ENCODE results near the gene EYS.

The EYS gene

DNA sequence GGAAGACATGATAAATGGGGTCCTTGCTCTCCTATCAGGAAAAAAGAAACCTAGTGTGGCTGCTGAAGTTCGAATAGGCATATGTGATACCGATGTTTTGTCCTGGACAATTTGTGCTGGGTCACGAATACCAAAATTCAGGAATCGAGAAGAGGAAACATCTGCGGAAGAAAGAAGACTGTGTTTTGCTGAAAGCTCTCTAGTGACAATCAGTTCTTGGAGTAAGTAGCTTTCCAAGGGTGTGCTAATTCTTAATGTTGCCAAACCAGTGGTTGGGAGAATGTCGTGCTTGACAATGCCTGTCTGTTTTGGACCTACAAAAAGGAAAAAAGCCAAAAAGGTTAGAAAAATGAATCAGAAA is 1115.4 kb downstream of the EYS start:
- H3K4me3 ChIP-seq (ENCODE audit: low read length): no peak overlapping the region
- H3K4me1 ChIP-seq (ENCODE audit: control insufficient read depth, insufficient read depth, low read length): no peaks in the 10 kb centered on the region
- H3K4me2 ChIP-seq (ENCODE audit: low read length): no peak overlapping the region
- no peak overlapping the region for H3K9ac ChIP-seq (ENCODE audit: low read depth, low read length)
- no peaks in the 10 kb centered on the region for H3K27me3 ChIP-seq (ENCODE audit: control insufficient read depth, insufficient read depth, low read length)
- H3K9me3 ChIP-seq (replicated peaks; ENCODE audit: low read length): peaks cover 7% of the 10 kb centered on the region
- no peaks in the 10 kb centered on the region for H3K36me3 ChIP-seq (ENCODE audit: insufficient read depth, low read length)

DNA sequence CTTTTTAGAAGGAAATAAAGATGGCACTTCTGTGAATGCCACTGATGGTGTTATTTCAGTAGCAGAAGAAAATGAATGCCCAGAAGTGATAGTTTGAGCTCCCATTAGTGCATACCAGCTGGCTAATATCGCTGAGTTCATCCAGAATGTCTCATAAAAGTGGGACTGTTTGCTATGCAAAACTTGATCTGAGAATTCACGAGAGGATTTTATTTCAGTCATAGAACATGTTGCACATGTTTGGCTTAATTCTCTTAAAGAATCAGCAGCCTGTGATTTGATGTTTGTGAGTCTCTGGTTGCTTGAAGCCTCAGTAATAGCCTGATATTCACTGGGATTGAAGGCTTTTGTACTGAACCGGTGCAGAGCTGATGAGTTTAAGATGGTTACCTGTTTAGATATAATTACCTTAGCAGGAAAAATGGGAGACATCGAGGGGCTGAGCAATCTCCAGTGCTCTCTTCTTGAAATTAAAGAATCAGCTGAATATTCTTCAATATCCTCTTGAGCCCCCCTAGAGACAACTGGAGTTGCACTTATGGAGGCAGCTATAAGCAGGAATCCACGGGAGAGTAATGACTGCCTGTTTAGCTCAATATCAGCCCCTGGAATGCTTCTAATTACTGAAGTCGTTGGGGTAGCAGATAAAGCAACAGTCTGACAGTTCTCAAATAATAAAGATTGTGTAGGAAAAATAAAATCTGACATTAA is 1115.9 kb downstream of the EYS start:
- Histone ChIP-seq H3K27me3 (ENCODE audit: control insufficient read depth, insufficient read depth, low read length) (no peaks in the 10 kb centered on the region), H3K9ac (ENCODE audit: low read depth, low read length) (no peak overlapping the region), H3K9me3 (replicated peaks; ENCODE audit: low read length) (peaks cover 7% of the 10 kb centered on the region), H3K4me2 (ENCODE audit: low read length) (no peak overlapping the region), H3K4me3 (ENCODE audit: low read length) (no peak overlapping the region), H3K4me1 (ENCODE audit: control insufficient read depth, insufficient read depth, low read length) (no peaks in the 10 kb centered on the region), H3K36me3 (ENCODE audit: insufficient read depth, low read length) (no peaks in the 10 kb centered on the region)

DNA sequence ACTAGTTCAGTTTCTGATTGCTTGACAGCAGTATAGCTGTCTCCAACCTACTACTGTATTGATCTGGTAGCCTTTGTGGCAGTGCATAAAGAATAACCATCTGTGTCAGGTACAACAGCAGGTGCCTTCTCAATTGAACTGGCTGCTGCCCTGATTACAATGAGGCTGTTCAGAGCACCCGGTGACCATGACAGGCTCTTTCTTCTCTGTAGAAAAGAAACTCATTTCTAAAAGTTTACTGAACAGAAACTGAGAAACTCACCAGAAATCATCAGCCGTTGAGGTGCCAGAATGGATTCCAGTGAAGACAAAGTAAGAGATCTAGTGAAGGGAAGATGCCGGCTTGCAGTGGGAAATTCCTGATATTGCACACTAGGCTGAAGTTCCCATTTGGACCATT is 1117.1 kb downstream of the EYS start:
- Histone ChIP-seq H3K9ac (ENCODE audit: low read depth, low read length) (no peak overlapping the region), H3K4me1 (ENCODE audit: control insufficient read depth, insufficient read depth, low read length) (no peaks in the 10 kb centered on the region), H3K36me3 (ENCODE audit: insufficient read depth, low read length) (no peaks in the 10 kb centered on the region), H3K4me3 (ENCODE audit: low read length) (no peak overlapping the region), H3K9me3 (replicated peaks; ENCODE audit: low read length) (peaks cover 4% of the 10 kb centered on the region), H3K27me3 (ENCODE audit: control insufficient read depth, insufficient read depth, low read length) (no peaks in the 10 kb centered on the region), H3K4me2 (ENCODE audit: low read length) (no peak overlapping the region)

DNA sequence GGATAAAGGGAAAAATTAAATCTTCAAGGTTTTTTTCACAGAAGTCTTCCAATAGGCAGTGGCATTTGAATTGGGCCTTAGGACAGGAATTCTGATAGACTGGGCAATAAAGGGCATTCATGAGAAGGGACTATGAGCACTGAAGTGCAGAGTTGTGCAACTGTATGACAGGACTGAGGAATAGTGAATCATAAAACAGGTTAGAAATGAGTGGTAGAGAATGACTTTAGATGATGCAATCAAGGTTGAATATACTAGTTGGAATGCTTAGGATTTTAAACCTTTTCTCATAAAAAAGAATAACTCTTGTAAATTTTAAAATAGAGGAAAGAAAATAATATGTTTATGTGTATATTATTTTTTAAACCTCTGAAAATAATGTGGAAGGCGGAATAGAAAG is 1126.7 kb downstream of the EYS start:
- Histone ChIP-seq H3K27me3 (ENCODE audit: control insufficient read depth, insufficient read depth, low read length) (no peaks in the 10 kb centered on the region), H3K4me1 (ENCODE audit: control insufficient read depth, insufficient read depth, low read length) (no peaks in the 10 kb centered on the region), H3K36me3 (ENCODE audit: insufficient read depth, low read length) (no peaks in the 10 kb centered on the region), H3K4me2 (ENCODE audit: low read length) (no peak overlapping the region), H3K9me3 (replicated peaks; ENCODE audit: low read length) (no peaks in the 10 kb centered on the region), H3K9ac (ENCODE audit: low read depth, low read length) (no peak overlapping the region), H3K4me3 (ENCODE audit: low read length) (no peak overlapping the region)

DNA sequence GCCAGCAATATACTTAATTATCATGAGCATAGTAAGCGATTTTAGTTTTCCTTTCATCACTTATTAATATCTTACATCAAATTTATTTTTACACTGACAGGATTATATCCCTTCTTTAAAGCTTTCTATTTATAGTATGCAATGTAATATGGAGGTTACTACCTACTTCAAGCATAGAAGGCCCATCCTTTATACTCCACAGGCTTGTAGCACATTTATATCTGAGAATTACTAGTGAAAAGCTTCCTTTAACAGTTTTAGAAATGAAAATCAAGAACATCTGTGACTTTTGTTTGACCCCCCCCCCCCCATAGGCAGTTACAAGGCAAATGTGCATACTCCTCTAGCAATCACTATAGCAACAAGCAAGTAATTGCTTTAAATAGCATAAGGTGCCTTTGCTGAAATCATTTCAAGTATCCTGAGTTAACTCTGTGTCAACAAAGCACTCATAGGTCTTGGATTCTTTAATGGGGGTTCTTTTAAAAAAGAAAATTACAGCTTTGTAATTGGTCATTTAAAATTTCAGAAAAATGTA is 1153.7 kb downstream of the EYS start:
- no peaks in the 10 kb centered on the region for H3K4me1 ChIP-seq (ENCODE audit: control insufficient read depth, insufficient read depth, low read length)
- H3K9me3 ChIP-seq (replicated peaks; ENCODE audit: low read length): no peaks in the 10 kb centered on the region
- H3K4me2 ChIP-seq (ENCODE audit: low read length): no peak overlapping the region
- no peaks in the 10 kb centered on the region for H3K36me3 ChIP-seq (ENCODE audit: insufficient read depth, low read length)
- no peaks in the 10 kb centered on the region for H3K27me3 ChIP-seq (ENCODE audit: control insufficient read depth, insufficient read depth, low read length)
- H3K9ac ChIP-seq (ENCODE audit: low read depth, low read length): no peak overlapping the region
- H3K4me3 ChIP-seq (ENCODE audit: low read length): no peak overlapping the region

DNA sequence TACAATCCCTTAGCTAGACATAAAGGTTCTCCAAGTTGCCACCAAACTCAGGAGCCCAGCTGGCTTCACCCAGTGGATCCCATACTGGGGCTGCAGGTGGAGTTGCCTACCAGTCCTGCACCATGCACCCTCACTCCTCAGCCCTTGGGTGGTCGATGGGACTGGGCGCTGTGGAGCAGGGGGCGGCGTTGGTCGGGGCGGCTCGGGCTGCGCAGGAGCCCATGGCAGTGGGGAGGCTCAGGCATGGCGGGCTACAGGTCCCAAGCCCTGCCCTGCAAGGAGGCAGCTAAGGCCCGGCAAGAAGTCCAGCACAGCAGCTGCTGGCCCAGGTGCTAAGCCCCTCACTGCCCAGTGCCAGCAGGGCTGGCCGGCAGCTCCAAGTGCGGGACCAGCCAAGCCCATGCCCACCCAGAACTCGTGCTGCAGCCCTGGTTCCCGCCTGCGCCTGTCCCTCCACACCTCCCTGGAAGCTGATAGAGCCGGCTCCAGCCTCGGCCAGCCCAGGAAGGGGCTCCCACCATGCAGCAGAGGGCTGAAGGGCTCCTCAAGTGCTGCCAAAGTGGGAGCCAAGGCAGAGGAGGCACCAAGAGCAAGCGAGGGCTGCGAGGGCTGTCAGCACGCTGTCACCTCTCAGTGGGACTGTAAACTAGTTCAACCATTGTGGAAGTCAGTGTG is 1159.3 kb downstream of the EYS start:
- no peak overlapping the region for H3K4me3 ChIP-seq (ENCODE audit: low read length)
- H3K9me3 ChIP-seq (replicated peaks; ENCODE audit: low read length): no peaks in the 10 kb centered on the region
- no peak overlapping the region for H3K4me2 ChIP-seq (ENCODE audit: low read length)
- no peaks in the 10 kb centered on the region for H3K27me3 ChIP-seq (ENCODE audit: control insufficient read depth, insufficient read depth, low read length)
- H3K4me1 ChIP-seq (ENCODE audit: control insufficient read depth, insufficient read depth, low read length): no peaks in the 10 kb centered on the region
- no peak overlapping the region for H3K9ac ChIP-seq (ENCODE audit: low read depth, low read length)
- no peaks in the 10 kb centered on the region for H3K36me3 ChIP-seq (ENCODE audit: insufficient read depth, low read length)

DNA sequence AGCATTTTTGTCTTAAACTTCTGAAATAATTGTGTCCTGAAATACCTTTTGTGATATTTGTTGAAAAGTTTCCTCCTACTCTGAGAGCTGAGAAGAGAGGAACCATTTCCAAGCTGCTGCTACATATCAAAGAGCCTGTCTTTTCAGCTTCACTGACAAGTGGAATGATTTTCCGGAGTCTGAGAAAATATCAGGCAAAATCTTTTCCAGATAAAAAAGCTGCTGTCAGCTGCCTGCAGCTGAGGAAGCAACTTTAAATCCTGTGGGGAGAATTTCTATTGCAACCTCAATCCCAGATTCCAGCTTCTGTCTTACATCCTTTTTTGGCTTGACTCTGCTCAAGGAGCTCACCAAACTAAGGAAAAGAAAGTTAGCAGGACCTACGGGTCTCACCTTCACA is 1167.1 kb downstream of the EYS start:
- Histone ChIP-seq H3K4me2 (ENCODE audit: low read length) (no peak overlapping the region), H3K4me3 (ENCODE audit: low read length) (no peak overlapping the region), H3K4me1 (ENCODE audit: control insufficient read depth, insufficient read depth, low read length) (no peaks in the 10 kb centered on the region), H3K9ac (ENCODE audit: low read depth, low read length) (no peak overlapping the region), H3K27me3 (ENCODE audit: control insufficient read depth, insufficient read depth, low read length) (no peaks in the 10 kb centered on the region), H3K9me3 (replicated peaks; ENCODE audit: low read length) (no peaks in the 10 kb centered on the region), H3K36me3 (ENCODE audit: insufficient read depth, low read length) (no peaks in the 10 kb centered on the region)

DNA sequence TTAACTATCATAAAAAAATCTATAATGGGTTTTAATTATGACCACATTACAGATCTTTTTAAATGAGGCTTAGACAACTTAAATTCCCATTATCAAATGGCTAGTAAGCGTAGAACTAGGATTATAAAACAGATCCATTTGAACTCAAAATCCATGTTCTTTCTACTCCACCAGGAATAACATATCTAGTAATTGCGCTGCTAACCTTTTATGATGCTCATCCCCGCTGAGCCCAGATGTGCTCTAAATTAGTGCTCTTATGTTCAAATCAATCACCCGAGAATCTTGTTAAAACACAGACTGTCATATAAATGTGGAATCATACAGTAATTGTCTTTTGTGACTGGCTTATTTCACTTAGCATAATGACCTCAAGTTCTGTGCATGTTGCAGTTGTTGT is 1168.3 kb downstream of the EYS start:
- H3K4me1 ChIP-seq (ENCODE audit: control insufficient read depth, insufficient read depth, low read length): no peaks in the 10 kb centered on the region
- no peaks in the 10 kb centered on the region for H3K9me3 ChIP-seq (replicated peaks; ENCODE audit: low read length)
- no peak overlapping the region for H3K9ac ChIP-seq (ENCODE audit: low read depth, low read length)
- H3K36me3 ChIP-seq (ENCODE audit: insufficient read depth, low read length): no peaks in the 10 kb centered on the region
- H3K4me2 ChIP-seq (ENCODE audit: low read length): no peak overlapping the region
- no peaks in the 10 kb centered on the region for H3K27me3 ChIP-seq (ENCODE audit: control insufficient read depth, insufficient read depth, low read length)
- no peak overlapping the region for H3K4me3 ChIP-seq (ENCODE audit: low read length)

DNA sequence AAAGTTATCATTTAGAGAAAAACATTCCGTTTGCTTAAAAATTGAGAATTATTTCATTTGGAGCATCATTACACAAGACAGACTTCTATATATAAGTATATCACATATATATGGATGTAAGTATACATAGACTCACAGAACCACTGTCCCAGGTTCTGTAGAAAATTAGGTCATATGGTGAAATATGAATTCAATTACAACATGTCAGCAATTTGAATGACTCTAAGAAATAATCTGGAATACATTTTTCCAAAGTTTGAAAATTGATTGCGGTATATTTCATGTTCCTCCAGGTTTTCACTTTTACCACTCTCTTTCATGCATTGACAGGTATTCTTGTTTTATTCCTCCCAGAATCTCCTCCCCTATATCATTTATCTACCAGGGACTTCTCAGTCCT is 1179.1 kb downstream of the EYS start:
- Histone ChIP-seq H3K4me1 (ENCODE audit: control insufficient read depth, insufficient read depth, low read length) (no peaks in the 10 kb centered on the region), H3K4me3 (ENCODE audit: low read length) (no peak overlapping the region), H3K36me3 (ENCODE audit: insufficient read depth, low read length) (no peaks in the 10 kb centered on the region), H3K4me2 (ENCODE audit: low read length) (no peak overlapping the region), H3K9ac (ENCODE audit: low read depth, low read length) (no peak overlapping the region), H3K27me3 (ENCODE audit: control insufficient read depth, insufficient read depth, low read length) (peaks cover 2% of the 10 kb centered on the region), H3K9me3 (replicated peaks; ENCODE audit: low read length) (no peaks in the 10 kb centered on the region)

DNA sequence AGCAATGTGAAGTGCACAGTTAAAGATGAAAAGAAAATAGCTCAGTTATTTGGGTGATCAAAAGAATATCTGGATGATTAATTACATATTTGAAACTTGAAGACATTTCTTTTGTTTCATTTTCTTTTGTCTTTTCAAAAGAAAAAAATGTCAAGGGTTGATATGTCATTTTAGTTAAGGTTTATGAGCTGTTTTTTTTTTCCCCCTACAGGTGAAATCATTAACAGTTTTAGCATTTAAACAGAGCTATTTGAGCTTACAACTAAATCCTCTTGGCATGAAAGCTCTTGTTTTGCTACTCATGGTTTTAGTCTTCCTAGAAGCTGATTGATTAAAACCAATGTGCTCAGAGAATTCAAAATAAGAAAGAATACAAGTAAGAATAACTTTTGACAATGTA is 1184.2 kb downstream of the EYS start:
- H3K4me3 ChIP-seq (ENCODE audit: low read length): no peak overlapping the region
- no peaks in the 10 kb centered on the region for H3K9me3 ChIP-seq (replicated peaks; ENCODE audit: low read length)
- no peaks in the 10 kb centered on the region for H3K27me3 ChIP-seq (ENCODE audit: control insufficient read depth, insufficient read depth, low read length)
- peaks cover 15% of the 10 kb centered on the region for H3K4me1 ChIP-seq (ENCODE audit: control insufficient read depth, insufficient read depth, low read length)
- no peak overlapping the region for H3K4me2 ChIP-seq (ENCODE audit: low read length)
- no peaks in the 10 kb centered on the region for H3K36me3 ChIP-seq (ENCODE audit: insufficient read depth, low read length)
- H3K9ac ChIP-seq (ENCODE audit: low read depth, low read length): no peak overlapping the region

DNA sequence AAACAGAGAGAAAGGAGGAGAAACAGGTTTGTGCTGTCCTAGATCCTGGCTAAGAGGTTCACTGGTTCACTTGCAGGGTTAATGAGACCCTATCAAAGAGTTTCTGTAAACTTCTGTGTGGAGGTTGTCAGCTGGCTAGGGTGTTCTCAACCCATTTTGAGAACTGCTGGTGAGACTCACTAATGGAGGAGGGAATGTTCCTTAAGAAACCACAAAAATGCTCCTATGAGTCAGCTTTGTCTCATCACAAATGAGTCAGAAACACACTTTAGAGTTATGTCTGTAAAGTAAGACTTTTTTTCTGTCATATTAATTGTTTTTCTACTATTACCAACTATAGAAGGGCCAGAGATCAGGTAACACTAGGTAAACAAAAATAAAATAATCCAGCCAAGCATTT is 1187.0 kb downstream of the EYS start:
- H3K4me2 ChIP-seq (ENCODE audit: low read length): peak overlapping the region; percentile 46
- no peaks in the 10 kb centered on the region for H3K9me3 ChIP-seq (replicated peaks; ENCODE audit: low read length)
- no peak overlapping the region for H3K4me3 ChIP-seq (ENCODE audit: low read length)
- H3K9ac ChIP-seq (ENCODE audit: low read depth, low read length): no peak overlapping the region
- peaks cover 15% of the 10 kb centered on the region for H3K4me1 ChIP-seq (ENCODE audit: control insufficient read depth, insufficient read depth, low read length)
- no peaks in the 10 kb centered on the region for H3K36me3 ChIP-seq (ENCODE audit: insufficient read depth, low read length)
- H3K27me3 ChIP-seq (ENCODE audit: control insufficient read depth, insufficient read depth, low read length): no peaks in the 10 kb centered on the region

DNA sequence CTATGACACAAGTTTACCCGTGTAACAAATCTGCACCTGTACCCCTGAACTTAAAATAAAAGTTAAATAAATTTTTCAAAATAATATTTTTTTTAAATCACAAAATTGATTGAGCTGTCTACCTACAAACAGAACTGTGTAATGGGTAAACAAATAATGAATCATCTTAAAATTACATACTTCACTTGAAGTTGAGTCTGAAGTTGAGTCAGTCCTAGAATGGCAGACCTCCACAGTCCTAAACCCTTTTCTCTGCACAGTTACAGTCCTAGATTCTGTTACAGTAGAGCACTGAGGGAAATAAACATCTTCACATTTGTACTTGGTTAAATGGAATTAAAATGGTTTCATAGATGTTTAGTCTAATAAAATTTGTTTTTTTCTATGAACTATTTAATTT is 1190.6 kb downstream of the EYS start:
- Histone ChIP-seq H3K36me3 (ENCODE audit: insufficient read depth, low read length) (no peaks in the 10 kb centered on the region), H3K27me3 (ENCODE audit: control insufficient read depth, insufficient read depth, low read length) (peaks cover 2% of the 10 kb centered on the region), H3K4me1 (ENCODE audit: control insufficient read depth, insufficient read depth, low read length) (peaks cover 15% of the 10 kb centered on the region), H3K4me2 (ENCODE audit: low read length) (no peak overlapping the region), H3K9ac (ENCODE audit: low read depth, low read length) (no peak overlapping the region), H3K9me3 (replicated peaks; ENCODE audit: low read length) (no peaks in the 10 kb centered on the region), H3K4me3 (ENCODE audit: low read length) (no peak overlapping the region)

Data from skeletal muscle satellite cell (primary cell).